ENCODE data around the gene COG5.
"Not testable (repeated sequence)": the region's sequence is repeated elsewhere in the genome, so short reads cannot be mapped to it uniquely, and the experiment has no call there.

The COG5 gene

DNA sequence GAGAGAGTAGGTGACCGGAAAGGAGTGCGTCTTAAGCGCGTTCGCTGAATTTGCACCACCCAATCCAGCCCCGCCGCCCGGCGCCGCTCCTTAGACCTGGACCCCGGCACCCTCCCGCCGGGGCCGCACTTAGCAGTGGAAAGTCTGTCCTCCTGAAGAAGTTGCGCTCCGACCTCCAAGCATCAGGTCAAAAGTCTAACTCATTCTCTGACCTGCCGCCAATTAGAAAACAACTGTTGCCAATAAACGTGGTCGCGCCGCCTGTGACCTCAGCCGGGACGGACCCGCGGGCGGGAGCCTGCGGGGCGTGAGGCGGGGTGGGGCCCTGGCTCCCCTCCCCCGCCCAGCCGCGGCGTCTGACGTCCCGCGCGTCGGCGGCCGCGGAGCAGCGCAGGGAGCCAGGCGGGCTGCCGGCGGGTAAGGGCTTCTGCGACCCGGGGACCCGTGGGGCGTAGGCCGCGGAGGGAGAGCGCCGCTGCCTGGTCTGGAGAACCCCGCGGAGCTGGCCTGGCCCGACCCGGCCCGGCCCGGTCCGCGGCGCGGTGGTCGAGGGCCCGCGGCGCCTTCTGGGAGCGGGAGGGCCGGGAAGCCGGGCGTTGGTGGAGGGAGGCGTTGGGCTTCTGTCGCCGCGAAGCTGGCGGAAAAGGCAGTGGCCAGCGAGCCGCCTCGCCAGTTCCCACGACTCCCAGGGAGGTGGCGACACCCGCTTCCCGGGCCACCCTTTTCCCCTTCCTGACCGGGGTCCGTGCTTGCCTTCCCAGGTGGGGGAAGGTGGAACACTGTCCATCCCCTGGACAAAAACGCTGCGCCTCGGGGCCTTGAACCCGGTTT is 16.4 kb upstream of the COG5 start, which contains the start of gene BCAP29:
TSS of gene BCAP29 (plus strand) at position 362 of the 831 bp plus-strand sequence. CDS start 527 bp downstream, outside the sequence.
- DNase-seq (ENCODE audit: low read depth): peak; percentile 39

DNA sequence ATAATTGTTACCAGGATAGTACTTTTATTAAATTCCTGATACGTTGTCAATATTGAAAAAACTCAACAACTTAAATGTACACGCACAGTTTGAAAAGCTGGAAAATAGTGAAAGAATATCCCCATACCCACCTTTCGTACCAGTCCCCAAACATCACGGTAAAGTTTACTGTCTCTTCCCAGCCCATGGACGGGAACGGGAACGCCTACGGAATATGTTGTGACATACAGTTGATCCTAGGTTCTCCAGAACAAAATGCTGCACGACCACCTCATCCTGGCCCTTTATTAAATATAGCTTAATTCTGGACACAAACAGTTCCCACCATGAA is 15.8 kb upstream of the COG5 start:
- no peak for DNase-seq (ENCODE audit: low read depth)

DNA sequence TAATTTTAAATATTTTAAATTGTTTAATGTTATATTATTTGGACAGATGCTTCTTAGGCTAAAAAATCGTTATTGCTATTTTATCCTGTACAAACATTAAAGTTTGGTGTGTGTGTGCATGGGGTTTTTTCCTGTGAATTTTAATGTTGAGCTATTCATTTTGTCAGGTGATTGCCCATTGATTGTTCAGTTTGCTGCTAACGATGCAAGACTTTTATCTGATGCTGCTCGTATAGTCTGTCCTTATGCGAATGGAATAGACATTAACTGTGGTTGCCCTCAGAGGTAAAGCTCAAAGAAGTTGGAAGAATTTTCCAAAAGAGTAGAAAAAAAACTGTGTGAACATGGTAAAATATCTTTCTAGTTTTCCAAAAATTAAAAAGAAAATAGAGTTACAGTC is 9.8 kb upstream of the COG5 start:
- DNase-seq (ENCODE audit: low read depth): no peak

DNA sequence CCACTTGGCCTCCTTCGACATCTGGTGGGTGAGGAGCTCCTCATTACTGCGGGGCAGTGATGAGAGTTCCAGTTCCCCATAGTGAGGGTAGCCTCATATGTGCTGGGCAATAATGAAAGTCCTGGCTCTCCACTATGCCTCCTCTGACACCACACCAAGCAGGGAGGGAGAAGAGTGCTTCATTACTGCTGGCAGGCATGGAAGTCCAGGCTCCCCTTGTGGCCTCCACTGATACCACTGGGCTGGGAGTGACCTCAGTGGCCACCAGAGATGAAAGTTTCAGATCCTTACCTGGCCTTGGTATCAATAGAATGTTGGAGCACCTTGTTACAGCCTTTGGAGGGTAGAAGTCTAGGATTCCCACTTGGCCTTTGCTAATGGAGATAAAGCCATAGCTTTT is 6.6 kb upstream of the COG5 start:
- no peak for DNase-seq (ENCODE audit: low read depth)

DNA sequence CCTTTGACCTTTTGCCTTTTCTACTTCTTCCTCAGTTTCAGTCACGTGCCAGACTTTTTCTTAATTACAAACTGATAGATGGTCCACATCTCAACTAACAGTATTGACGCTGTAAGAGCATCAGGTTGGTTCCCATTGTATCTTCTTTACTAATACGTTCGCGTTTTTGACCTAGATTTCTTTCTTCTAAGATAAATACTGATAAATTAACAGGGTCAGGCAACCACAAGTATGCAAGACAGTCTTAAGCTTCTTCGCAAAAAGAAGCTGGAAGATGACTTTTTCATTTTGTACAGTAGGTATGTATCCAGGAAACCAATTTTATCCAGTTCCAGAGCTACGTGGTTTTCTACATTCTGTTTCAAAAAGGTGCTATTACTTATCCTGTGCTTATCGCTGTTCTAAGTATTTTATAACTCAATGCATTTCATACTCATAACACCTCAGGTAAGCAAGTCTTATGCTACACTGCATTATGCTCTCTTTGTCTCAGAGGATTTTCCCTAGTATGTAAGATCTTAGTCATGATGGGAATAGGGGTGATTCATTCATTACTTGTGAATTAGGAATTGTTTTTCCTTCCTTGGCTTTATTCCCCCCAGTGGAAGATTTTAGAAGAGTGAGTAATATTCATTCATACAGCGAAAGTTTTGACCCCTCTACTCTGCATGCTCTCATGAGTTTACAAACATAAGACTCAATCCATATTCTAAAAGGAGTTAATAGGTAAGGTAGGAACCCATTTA is 1.0 kb upstream of the COG5 start:
- DNase-seq (ENCODE audit: low read depth): no peak

DNA sequence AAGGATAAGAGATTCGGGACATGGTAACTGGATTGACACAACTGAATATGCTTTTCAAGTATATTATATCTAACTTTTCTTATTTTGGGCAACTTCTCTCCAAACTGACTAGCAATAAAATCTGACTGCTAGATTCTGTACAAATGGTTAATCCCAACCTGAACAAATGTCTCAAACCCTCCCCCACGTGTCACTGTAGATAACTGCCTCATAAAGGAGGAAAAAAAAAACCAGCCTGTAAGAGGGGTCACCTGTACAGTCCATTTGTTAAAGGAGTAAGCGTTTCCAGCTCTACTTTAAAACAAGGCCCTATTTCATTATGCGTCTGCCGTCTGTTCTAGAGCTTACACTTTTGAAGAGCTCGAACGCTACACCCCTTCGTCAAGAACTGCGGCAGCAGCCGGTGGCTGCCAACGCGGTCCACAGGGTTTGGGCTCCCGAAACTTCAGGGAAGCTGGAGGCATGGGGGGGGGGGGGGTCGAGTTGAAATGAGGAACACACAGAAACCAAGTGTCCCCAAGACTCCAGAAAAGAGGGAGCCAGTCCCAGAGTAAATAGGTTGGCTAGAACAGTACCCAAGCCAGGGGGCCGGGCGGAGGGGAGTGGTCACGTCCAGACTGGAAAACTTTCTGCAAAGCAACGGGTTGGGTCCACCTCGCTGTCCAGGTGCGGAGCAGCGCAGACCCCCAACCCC is 492 bp downstream of the COG5 start:
- DNase-seq (ENCODE audit: low read depth): no peak

DNA sequence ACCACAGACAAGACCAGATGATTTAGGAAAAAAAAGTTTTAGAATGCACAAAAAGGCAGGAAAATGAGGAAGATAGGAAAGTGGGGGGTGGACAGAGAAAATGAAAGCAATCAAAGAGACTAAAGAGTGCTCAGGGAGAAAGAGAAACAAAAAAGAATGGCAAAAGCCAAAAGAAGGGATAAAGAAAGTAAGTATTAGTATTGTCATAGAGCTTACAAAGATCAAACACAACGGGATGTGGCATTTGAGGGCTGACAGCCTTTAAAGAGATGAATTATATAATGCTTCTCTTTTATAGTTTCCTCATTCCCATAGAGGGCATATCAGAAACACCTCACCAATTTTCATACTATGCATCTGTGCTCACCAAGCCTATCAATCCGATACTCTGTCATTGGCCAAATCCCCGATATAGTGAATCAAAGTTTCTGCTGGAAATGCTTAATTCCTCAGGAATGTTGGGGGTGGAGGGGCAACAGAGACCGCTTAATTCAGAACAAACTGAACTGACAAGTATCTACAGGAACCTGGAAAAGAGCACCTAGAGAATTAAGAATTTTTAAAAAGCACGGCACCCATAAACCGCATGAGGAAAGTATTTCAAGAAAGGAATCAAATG is 2.7 kb downstream of the COG5 start:
- DNase-seq (ENCODE audit: low read depth): no peak

DNA sequence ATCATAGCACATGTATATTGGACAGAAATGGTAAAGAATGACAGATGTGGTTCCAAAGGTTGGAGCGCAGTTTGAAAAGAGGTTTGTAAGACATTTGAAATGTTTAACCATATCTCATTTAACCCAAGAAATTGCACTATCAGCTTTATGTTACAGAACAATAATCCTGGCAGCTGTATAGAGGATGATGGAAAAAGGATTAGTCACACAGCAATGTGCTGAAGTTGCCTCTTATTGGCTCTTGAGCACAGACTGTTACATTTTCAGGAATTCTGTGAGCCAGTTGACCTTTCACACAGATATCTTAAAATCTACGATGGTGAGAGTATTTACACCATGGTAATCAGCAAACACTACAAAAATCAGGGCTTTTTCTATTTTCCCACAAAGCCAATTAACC is 3.9 kb downstream of the COG5 start:
- no peak for DNase-seq (ENCODE audit: low read depth)

DNA sequence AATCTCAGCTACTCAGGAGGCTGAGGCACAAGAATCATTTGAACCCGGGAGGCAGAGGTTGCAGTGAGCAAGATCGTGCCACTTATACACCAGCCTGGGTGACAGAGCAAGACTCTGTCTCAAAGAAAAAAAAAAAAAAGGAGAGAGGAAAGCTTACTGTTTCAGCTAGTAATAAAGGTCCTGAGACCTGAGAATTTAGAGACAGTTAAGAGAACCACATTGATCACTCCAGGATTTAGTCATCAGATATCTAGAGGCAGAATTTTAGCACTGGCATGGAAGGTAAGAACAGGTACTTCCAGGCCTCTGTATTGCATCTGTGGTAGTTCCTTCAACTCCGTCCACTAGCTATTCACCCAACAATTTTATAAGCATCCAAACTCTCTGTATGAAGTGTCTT is 7.8 kb downstream of the COG5 start:
- no peak for DNase-seq (ENCODE audit: low read depth)

DNA sequence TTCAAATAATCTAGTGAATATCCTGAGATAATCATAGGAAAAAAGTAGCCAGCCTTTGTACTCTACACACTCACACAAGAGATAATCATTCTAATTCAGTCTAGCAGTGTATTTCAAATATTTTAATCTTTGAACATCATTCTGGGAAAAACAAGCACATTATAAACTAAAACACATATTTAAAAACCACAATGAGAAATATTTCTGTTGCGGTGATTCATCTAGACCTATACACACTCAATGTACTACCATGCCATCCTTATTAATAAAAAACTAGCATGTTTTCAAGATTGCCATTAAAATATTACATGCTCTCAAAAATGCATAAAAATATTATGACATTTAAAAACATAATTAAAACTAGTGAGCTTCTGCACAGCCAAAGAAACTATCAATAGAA is 11.8 kb downstream of the COG5 start:
- no peak for DNase-seq (ENCODE audit: low read depth)

DNA sequence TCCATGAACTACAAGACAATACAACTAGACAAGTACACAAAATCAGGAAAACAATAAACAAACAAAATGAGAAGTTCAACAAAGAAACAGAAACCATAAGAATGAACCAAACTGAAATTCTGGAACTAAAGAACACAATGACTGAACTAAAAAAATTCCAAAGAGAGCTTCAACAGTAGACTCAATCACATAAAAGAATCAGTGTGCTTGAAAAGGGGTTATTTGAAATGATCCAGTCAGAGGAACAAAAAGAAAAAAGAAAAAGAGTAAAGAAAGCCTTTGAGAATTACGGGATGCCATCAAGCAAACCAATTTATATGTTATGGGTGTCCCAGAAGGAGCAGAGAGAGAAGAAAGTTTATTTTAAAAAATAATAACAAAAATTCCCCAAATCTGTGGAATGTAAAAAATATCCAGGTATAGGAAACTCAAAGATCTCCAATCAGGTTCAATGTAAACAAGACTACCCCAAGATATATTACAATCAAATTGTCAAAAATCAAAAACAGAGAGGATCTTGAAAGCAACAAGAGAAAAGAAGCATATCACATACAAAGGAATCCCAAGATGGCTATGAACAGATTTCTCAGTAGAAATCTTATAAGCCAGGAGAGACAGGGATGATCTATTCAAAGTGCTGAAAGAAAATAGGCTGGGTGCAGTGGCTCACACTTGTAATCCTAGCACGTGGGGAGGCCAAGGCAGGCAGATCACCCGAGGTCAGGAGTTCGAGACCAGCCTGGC is 18.7 kb downstream of the COG5 start:
- DNase-seq (ENCODE audit: low read depth): no peak

DNA sequence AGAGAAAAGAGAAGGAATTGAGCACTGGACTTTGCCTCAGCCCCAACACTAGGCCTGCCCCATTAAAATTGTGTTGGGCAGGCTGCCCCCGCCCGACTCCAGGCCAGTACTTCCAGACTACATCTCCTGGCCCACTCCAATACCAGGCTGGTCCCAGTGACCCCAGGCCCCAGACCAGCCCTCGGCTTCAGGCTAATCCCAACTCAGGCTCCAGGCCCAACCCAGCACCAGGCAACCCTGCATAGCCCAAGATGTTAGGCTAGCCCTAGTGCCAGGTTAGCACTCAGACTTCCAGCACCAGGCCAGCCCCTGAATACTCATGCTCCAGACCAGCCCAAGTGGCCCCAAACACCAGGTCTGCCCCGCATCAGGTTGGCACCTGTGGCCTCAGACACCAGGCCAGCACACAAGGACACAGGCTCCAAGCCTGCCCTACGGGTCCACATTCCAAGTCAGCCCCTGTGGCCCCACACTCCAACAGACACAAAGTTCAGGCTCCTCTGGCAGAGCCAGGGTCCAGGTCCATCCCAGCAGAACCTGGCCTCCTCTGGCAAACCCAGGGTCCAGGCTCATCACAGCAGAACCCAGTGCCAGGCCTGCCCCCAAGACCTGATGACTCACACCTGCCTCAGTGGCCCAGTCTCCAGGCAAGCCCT is 20.3 kb downstream of the COG5 start:
- DNase-seq (ENCODE audit: low read depth): no peak

DNA sequence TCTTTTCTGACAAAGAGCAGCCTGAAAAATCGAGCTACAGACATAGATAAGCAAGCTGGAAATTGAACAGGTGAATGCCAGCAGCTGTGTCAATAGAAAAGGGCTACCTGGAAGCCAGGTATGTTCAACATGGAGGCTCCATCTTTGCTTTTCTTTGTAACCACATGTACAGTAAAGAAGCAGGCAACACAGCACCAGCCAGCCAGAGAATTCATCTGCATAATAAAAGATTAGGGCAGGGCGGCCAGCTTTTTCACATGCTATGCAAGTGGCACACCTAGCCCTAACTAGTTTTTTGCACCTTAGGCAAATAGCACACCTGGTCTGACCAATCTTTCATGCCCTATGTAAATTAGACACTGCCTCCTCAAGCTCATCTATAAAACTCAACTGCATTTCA is 25.7 kb downstream of the COG5 start:
- DNase-seq (ENCODE audit: low read depth): no peak

DNA sequence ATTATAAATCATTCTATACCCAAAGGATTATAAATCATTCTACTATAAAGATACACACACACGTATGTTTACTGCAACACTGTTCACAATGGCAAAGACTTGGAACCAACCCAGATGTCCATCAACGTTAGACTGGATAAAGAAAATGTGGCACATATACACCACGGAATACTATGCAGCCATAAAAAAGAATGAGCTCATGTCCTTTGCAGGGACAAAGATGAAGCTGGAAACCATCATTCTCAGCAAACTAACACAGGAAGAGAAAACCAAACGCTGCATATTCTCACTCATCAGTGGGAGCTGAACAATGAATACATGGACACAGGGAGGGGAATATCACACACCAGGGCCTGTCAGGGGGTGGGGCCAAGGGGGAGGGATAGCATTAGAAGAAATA is 26.5 kb downstream of the COG5 start:
- not testable (repeated sequence) for DNase-seq (ENCODE audit: low read depth)

DNA sequence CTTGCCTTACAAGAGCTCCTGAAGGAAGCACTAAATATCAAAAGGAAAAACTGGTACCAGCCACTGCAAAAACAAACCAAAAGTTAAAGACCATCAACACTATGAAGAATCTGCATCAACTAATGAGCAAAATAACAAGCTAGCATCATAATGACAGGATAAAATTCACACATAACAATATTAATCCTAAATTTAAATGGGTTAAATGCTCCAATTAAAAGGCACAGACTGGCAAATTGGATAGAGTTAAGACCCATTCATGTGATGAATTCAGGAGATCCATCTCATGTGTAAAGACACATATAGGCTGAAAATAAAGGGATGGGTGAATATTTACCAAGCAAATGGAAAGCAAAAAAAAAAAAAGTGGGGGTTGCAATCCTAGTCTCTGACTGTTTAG is 29.6 kb downstream of the COG5 start:
- no peak for DNase-seq (ENCODE audit: low read depth)

DNA sequence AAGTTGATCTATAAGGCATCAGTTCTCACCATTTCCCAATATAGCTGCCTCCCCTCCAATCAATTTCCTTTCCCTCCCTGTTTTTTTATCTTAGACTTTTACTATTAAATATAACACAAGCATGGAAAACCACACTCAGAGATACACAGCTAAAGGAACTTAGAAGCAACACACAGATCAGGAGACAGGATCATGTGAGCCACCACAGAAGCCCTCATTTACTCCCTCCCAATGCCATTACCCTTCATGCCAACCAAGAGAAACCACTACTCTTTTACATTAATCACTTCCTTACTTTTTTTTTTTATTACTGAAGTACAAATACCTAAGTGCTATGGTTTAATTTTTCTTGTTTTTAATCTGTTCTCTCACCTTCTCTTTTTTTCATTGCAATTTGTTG is 33.0 kb downstream of the COG5 start:
- DNase-seq (ENCODE audit: low read depth): no peak

DNA sequence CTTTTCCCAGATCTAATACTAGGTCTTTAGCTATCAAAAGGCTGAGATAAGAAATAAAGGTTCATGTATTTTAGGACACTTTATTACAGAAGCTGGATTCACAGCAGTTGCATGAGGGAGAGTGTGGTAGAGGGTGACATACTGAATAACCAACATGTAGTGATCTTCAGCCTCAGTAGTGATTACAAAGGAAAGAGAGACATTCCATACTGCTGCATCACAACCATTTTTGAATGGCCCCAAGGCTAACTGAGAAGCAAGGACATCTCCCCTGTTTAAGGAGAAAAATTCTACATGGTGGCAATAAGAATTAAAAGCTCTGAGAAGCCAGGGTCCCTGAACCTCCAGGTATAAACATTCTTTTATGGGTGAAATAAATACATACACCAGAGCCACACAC is 35.3 kb downstream of the COG5 start:
- no peak for DNase-seq (ENCODE audit: low read depth)

DNA sequence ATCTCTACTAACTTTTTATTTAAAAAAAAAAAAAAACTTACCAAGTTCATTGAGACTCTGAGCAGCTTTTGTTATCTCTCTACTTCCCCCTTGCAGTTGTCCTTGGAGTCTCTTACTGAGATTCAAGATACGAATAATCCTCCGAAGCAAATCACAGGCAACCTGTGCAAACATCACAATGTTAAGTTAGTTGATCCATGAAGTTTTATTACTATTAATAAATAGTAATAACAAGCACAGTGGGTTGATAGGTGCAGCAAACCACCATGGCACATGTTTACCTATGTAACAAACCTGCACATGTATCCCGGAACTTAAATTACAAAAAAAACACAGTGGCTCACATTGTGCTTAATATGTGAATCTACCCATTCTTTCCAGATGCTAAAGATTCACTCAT is 36.5 kb downstream of the COG5 start:
- no peak for DNase-seq (ENCODE audit: low read depth)

DNA sequence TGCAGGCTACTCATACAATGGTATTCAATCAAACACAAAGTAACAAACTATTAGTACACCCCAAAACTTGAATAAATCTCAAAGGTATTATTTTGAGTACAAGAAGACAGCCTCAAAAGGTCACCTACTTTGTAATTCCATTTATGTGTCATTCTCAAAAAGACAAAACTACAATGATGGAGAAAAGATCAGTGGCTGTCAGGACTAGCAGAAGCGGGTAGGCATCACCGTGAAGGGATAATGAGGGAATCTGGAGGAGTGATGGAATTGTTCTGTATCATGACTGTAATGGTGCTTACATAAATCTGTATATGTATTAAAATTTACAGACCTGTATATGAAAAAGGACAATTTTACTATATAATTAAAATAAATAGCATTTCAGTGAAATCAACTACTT is 37.0 kb downstream of the COG5 start:
- DNase-seq (ENCODE audit: low read depth): no peak

DNA sequence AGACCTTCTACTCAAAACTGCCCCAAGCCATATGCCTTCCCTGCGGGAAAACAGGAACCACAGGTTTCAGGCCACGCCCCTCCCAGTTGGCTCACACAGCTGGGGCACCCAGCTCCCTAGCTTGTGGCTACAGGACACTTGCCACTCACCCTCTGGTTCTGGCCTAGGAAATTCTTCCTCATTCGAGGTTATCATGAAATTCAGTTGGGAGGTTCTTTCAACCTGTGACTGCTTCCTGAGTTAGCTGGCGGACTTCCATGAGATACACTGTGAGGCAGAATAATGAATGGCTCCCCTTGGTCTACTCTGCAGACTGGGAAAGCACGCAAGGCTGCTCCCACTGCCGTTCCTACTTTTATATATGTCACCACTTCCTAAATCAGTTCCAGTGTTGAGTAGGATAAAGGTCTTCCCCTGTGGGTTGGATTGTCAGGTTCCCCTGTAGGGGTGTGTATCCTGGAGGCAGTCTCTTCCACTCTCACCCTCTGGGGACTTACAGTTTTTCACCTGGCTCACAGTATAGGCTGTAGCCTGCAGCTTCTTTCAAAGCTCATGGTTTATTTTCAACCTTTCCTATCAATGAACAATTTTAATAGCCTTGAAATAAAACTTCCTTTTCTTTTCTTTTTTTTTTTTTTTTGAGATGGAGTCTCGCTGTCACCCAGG is 56.9 kb downstream of the COG5 start:
- no peak for DNase-seq (ENCODE audit: low read depth)
